ENCODE data around the gene HS3ST1. TPM values are rescaled to one million over a fixed set of nuclear protein-coding genes. Genes with fewer than 3 reads are reported as not detected.

HS3ST1 gene
- total and polyA plus RNA-seq, 7 donors, result 0.04 to 0.50 (median 0.10) TPM

GRCh38 chr4:11427121-11427996, 1.3 kb downstream of the HS3ST1 start:
- ATAC-seq (no peak), DNase-seq (no peak)
- TF ChIP-seq CTCF (IDR thresholded peaks at IDR 0.05), result no peak
- H3K9me3 ChIP-seq, result no peaks in the 10 kb centered on the region
- intact Hi-C loops (cut with DNase I), result no loop called here
- H3K36me3 ChIP-seq (ENCODE audit: insufficient read depth in 1 of 2, low read depth in 1 of 2), result no peaks in the 10 kb centered on the region
- H3K27me3 ChIP-seq (ENCODE audit: insufficient read depth in 3 of 3, low read length in 2 of 3), result peaks cover 0 to 31% (median 0%) of the 10 kb centered on the region in 3 donors
- H3K4me1 ChIP-seq, result no peaks in the 10 kb centered on the region
- peak overlapping the region; percentile 61 for H3K4me3 ChIP-seq
- WGBS, 3 donors, result 2 to 3% (median 2%) methylated on average over 44 to 45 of the region's 45 CpGs
- no peak overlapping the region for H3K27ac ChIP-seq

GRCh38 chr4:11426731-11427120, 2.0 kb downstream of the HS3ST1 start:
- intact Hi-C loops (cut with DNase I), result no loop called here
- Histone ChIP-seq H3K9me3 (no peaks in the 10 kb centered on the region), H3K27me3 (ENCODE audit: insufficient read depth in 3 of 3, low read length in 2 of 3) (peaks cover 0 to 31% (median 0%) of the 10 kb centered on the region in 3 donors), H3K36me3 (ENCODE audit: insufficient read depth in 1 of 2, low read depth in 1 of 2) (no peaks in the 10 kb centered on the region), H3K4me3 (peak overlapping the region; percentile 61), H3K27ac (no peak overlapping the region), H3K4me1 (no peaks in the 10 kb centered on the region)
- TF ChIP-seq CTCF (IDR thresholded peaks at IDR 0.05), result no peak
- DNase-seq, result no peak
- ATAC-seq, result no peak
- WGBS, 3 donors, result 12 to 13% (median 13%) methylated on average over 10 of the region's 10 CpGs

- ATAC-seq, result no peak
- intact Hi-C loops (cut with DNase I), result no loop called here
- TF ChIP-seq CTCF (IDR thresholded peaks at IDR 0.05), result no peak
- Histone ChIP-seq H3K4me3 (no peak overlapping the region), H3K27ac (no peak overlapping the region), H3K36me3 (ENCODE audit: insufficient read depth in 1 of 2, low read depth in 1 of 2) (no peaks in the 10 kb centered on the region), H3K27me3 (ENCODE audit: insufficient read depth in 3 of 3, low read length in 2 of 3) (peaks cover 0 to 24% (median 0%) of the 10 kb centered on the region in 3 donors), H3K4me1 (no peaks in the 10 kb centered on the region), H3K9me3 (no peaks in the 10 kb centered on the region)
- no peak for DNase-seq
- WGBS, 3 donors, result 59 to 70% (median 60%) methylated on average over 3 of the region's 3 CpGs
Observed at GRCh38 chr4:11426003-11426402, 2.7 kb downstream of the HS3ST1 start.

GRCh38 chr4:11424856-11425255, 3.8 kb downstream of the HS3ST1 start:
- Histone ChIP-seq H3K27ac (no peak overlapping the region), H3K9me3 (no peaks in the 10 kb centered on the region), H3K4me3 (no peak overlapping the region), H3K27me3 (ENCODE audit: insufficient read depth in 3 of 3, low read length in 2 of 3) (peaks cover 0 to 23% (median 0%) of the 10 kb centered on the region in 3 donors), H3K36me3 (ENCODE audit: insufficient read depth in 1 of 2, low read depth in 1 of 2) (no peaks in the 10 kb centered on the region), H3K4me1 (no peaks in the 10 kb centered on the region)
- intact Hi-C loops (cut with DNase I), result no loop called here
- DNase-seq (no peak), ATAC-seq (no peak)
- WGBS, 3 donors, result 66 to 84% (median 79%) methylated on average over 5 of the region's 5 CpGs
- TF ChIP-seq CTCF (IDR thresholded peaks at IDR 0.05), result no peak

Data from psoas muscle (tissue), 8 donors.